ENCODE measurements around the gene UTF1.

DNA sequence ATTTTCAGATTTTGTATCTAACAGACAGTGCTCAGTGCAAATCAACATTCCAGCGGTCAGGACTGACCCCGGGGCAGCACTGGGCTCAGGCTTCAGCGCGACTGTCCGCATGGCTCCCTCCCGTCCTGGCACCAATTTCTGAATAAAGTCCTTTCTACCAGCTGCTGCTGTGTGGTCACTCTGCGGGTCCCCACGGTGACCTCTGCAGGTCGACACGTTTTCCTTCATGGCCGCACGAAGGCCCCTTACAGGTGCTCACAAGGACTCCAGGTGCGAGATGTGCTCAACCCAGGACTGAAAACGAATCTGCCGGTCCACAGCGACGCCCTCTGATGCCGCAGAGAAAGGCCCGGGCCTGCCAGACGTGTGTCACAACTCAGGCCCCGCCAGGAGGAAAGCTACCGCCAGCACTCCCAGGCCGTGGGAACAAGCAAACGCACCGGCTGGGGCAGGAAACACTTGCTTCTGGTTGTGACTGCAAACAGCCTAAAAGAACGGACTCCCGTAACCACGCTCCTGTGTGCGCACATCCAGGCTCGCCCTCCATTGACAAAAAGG is 3.7 kb upstream of the UTF1 start:
- TF ChIP-seq POLR2A (IDR thresholded peaks at IDR 0.05), result no peak
- TF ChIP-seq, protein P1, sequence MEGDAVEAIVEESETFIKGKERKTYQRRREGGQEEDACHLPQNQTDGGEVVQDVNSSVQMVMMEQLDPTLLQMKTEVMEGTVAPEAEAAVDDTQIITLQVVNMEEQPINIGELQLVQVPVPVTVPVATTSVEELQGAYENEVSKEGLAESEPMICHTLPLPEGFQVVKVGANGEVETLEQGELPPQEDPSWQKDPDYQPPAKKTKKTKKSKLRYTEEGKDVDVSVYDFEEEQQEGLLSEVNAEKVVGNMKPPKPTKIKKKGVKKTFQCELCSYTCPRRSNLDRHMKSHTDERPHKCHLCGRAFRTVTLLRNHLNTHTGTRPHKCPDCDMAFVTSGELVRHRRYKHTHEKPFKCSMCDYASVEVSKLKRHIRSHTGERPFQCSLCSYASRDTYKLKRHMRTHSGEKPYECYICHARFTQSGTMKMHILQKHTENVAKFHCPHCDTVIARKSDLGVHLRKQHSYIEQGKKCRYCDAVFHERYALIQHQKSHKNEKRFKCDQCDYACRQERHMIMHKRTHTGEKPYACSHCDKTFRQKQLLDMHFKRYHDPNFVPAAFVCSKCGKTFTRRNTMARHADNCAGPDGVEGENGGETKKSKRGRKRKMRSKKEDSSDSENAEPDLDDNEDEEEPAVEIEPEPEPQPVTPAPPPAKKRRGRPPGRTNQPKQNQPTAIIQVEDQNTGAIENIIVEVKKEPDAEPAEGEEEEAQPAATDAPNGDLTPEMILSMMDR (IDR thresholded peaks at IDR 0.05), result no peak

All from stomach (tissue), 4 donors.